Fibroblast of lung (primary cell): ENCODE results near the gene COL4A2.

Experiments
- CTCF ChIP-seq, 2 donors: IDR thresholded peaks in 1 of 2; conservative IDR thresholded peaks in 1 of 2; 1 replicate in 1 of 2; 2 replicates in 1 of 2; pipeline ENCODE4 v1.5.1; 2011 to 2012; ENCODE audit warnings: low read length in 2 of 2, control low read depth in 1 of 2, inconsistent platforms in 1 of 2, low read depth in 1 of 2, mild to moderate bottlenecking in 1 of 2
- EZH2 ChIP-seq: IDR thresholded peaks from 2 replicates; pipeline ENCODE4 v1.5.1; 2012; ENCODE audit warnings: low read length, control low read depth, mild to moderate bottlenecking; ENCODE audit errors: missing control alignments

DNA sequence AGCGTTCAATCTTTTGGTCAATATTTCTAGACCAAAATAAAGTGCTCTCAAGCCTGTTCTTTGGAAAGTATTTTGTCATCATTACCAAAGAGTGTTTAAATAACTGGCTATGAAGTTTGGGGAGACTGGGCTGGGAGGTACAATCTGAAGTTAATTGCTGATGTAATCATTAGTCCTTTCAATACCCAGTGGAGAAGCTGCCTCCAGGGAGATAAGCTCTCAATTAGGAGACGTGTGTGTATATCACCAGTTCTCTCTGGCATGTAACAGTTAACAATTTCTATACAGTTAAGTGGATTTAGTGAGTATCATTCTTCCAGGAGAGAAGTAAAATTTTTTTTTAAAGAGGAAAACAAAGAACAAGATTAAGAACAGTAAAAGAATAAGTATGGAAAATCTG, 1.5 kb upstream of the COL4A2 start:
- TF ChIP-seq CTCF (conservative IDR thresholded peaks at IDR 0.05 in 1 of 2, IDR thresholded peaks at IDR 0.05 in 1 of 2; ENCODE audit: low read depth in 1 of 2, low read length in 2 of 2): no peak
- TF ChIP-seq EZH2: no peak
